ENCODE results near the gene STXBP5.

Gene STXBP5

GRCh38 chr6:147184379-147184778 lies 19.8 kb upstream of the STXBP5 start:
- TF ChIP-seq TAF1 (IDR thresholded peaks at IDR 0.05; ENCODE audit: borderline replicate concordance, low read depth, low read length) (no peak), POLR2A (IDR thresholded peaks at IDR 0.05; ENCODE audit: low read depth, low read length) (no peak), POLR2AphosphoS5 (IDR thresholded peaks at IDR 0.05; ENCODE audit: low read depth, low read length) (no peak)
- DNase-seq (ENCODE audit: insufficient read length) (no peak), FAIRE-seq (no peak)

GRCh38 chr6:147185216-147185615 lies 19.0 kb upstream of the STXBP5 start:
- FAIRE-seq, result no peak
- no peak for DNase-seq (ENCODE audit: insufficient read length)
- TF ChIP-seq TAF1 (IDR thresholded peaks at IDR 0.05; ENCODE audit: borderline replicate concordance, low read depth, low read length), result no peak
- TF ChIP-seq POLR2AphosphoS5 (IDR thresholded peaks at IDR 0.05; ENCODE audit: low read depth, low read length), result no peak
- TF ChIP-seq POLR2A (IDR thresholded peaks at IDR 0.05; ENCODE audit: low read depth, low read length), result no peak

- DNase-seq (ENCODE audit: insufficient read length) (no peak), FAIRE-seq (no peak)
- TF ChIP-seq POLR2AphosphoS5 (IDR thresholded peaks at IDR 0.05; ENCODE audit: low read depth, low read length) (no peak), POLR2A (IDR thresholded peaks at IDR 0.05; ENCODE audit: low read depth, low read length) (no peak), TAF1 (IDR thresholded peaks at IDR 0.05; ENCODE audit: borderline replicate concordance, low read depth, low read length) (no peak)
These were observed 13.7 kb upstream of the STXBP5 start for GRCh38 chr6:147190556-147190955.

- DNase-seq (ENCODE audit: insufficient read length), result no peak
- no peak for TF ChIP-seq TAF1 (IDR thresholded peaks at IDR 0.05; ENCODE audit: borderline replicate concordance, low read depth, low read length)
- no peak for FAIRE-seq
These were observed 11.8 kb upstream of the STXBP5 start for GRCh38 chr6:147192278-147192911.

- DNase-seq (ENCODE audit: insufficient read length) (no peak), FAIRE-seq (no peak)
- TF ChIP-seq POLR2AphosphoS5 (IDR thresholded peaks at IDR 0.05; ENCODE audit: low read depth, low read length), result no peak
- TF ChIP-seq POLR2A (IDR thresholded peaks at IDR 0.05; ENCODE audit: low read depth, low read length), result no peak
- no peak for TF ChIP-seq TAF1 (IDR thresholded peaks at IDR 0.05; ENCODE audit: borderline replicate concordance, low read depth, low read length)
These were observed 9.4 kb upstream of the STXBP5 start for GRCh38 chr6:147194652-147195411.

GRCh38 chr6:147195510-147195909 lies 8.7 kb upstream of the STXBP5 start:
- TF ChIP-seq POLR2AphosphoS5 (IDR thresholded peaks at IDR 0.05; ENCODE audit: low read depth, low read length) (no peak), POLR2A (IDR thresholded peaks at IDR 0.05; ENCODE audit: low read depth, low read length) (no peak), TAF1 (IDR thresholded peaks at IDR 0.05; ENCODE audit: borderline replicate concordance, low read depth, low read length) (no peak)
- FAIRE-seq, result no peak
- DNase-seq (ENCODE audit: insufficient read length), result no peak

GRCh38 chr6:147195987-147196386 lies 8.2 kb upstream of the STXBP5 start:
- FAIRE-seq, result no peak
- DNase-seq (ENCODE audit: insufficient read length), result no peak
- no peak for TF ChIP-seq POLR2A (IDR thresholded peaks at IDR 0.05; ENCODE audit: low read depth, low read length)
- no peak for TF ChIP-seq TAF1 (IDR thresholded peaks at IDR 0.05; ENCODE audit: borderline replicate concordance, low read depth, low read length)
- no peak for TF ChIP-seq POLR2AphosphoS5 (IDR thresholded peaks at IDR 0.05; ENCODE audit: low read depth, low read length)

- FAIRE-seq (no peak), DNase-seq (ENCODE audit: insufficient read length) (no peak)
- no peak for TF ChIP-seq POLR2A (IDR thresholded peaks at IDR 0.05; ENCODE audit: low read depth, low read length)
- TF ChIP-seq TAF1 (IDR thresholded peaks at IDR 0.05; ENCODE audit: borderline replicate concordance, low read depth, low read length), result no peak
- no peak for TF ChIP-seq POLR2AphosphoS5 (IDR thresholded peaks at IDR 0.05; ENCODE audit: low read depth, low read length)
These were observed 3.5 kb upstream of the STXBP5 start for GRCh38 chr6:147200711-147201110.

GRCh38 chr6:147201885-147202515 lies 2.2 kb upstream of the STXBP5 start:
- FAIRE-seq, result no peak
- TF ChIP-seq POLR2AphosphoS5 (IDR thresholded peaks at IDR 0.05; ENCODE audit: low read depth, low read length) (no peak), POLR2A (IDR thresholded peaks at IDR 0.05; ENCODE audit: low read depth, low read length) (no peak), TAF1 (IDR thresholded peaks at IDR 0.05; ENCODE audit: borderline replicate concordance, low read depth, low read length) (no peak)
- DNase-seq (ENCODE audit: insufficient read length), result no peak

- DNase-seq (ENCODE audit: insufficient read length), result peak; percentile 52
- FAIRE-seq, result peak; percentile 96
- TF ChIP-seq TAF1 (IDR thresholded peaks at IDR 0.05; ENCODE audit: borderline replicate concordance, low read depth, low read length), result no peak
- TF ChIP-seq POLR2A (IDR thresholded peaks at IDR 0.05; ENCODE audit: low read depth, low read length), result peak; percentile 73
- peak; percentile 62; the same call in 1 of the 2 replicates for TF ChIP-seq POLR2AphosphoS5 (IDR thresholded peaks at IDR 0.05; ENCODE audit: low read depth, low read length)
These were observed 1.5 kb upstream of the STXBP5 start for GRCh38 chr6:147202516-147203310.

All from GM12892 (cell line).